Panc1 (cell line): Measurements from ENCODE around the gene ARMS2. TPM values are rescaled to one million over a fixed set of nuclear protein-coding genes. Genes with fewer than 3 reads are reported as not detected.

Experiments
- ATAC-seq: fragments of 200-7000 bp; cut with Tn5 transposase; 2 replicates; pipeline ENCODE4 v1.9.1; 2020; ENCODE audit warnings: mild to moderate bottlenecking, moderate library complexity
- BruUV-seq: library from RNA; stranded (reverse); fragments of 400-500 nt; replicated peaks from 2 replicates; lab custom pipeline; 2021; lab: Mats Ljungman, UMichigan
- CTCF ChIA-PET: fragments of 300-600 bp; sonication (Branson Sonifier 250); formaldehyde crosslinking; loops from one replicate; lab custom pipeline; 2022; ENCODE audit warnings: antibody characterized with exemption; lab: Charles Lee
- POLR2A ChIA-PET: fragments of 300-600 bp; sonication (Branson Sonifier 250); formaldehyde crosslinking; loops from one replicate; lab custom pipeline; 2022; ENCODE audit warnings: antibody characterized with exemption; lab: Charles Lee
- DNase-seq: peaks from one replicate; pipeline ENCODE4 v3.0.0-alpha.2; 2010; ENCODE audit warnings: low read depth, low spot score
- H3K27ac ChIP-seq: 2 replicates; pipeline ENCODE4 v1.5.1; 2011; ENCODE audit warnings: mild to moderate bottlenecking, low read length, inconsistent platforms
- H3K27me3 ChIP-seq: fragments of 200-500 bp; sonication (Bioruptor generic); 2 replicates; pipeline ENCODE4 v1.6.0; 2014; ENCODE audit warnings: low read length, inconsistent platforms; ENCODE audit not compliant: control insufficient read depth, insufficient read depth
- H3K36me3 ChIP-seq: fragments of 200-500 bp; sonication (Bioruptor generic); 2 replicates; pipeline ENCODE4 v1.5.1; 2014; ENCODE audit warnings: inconsistent platforms, mild to moderate bottlenecking, low read length, moderate library complexity; ENCODE audit not compliant: control insufficient read depth, insufficient read depth
- H3K4me1 ChIP-seq: 2 replicates; pipeline ENCODE4 v1.5.1; 2011; ENCODE audit warnings: inconsistent platforms, mild to moderate bottlenecking, low read length, moderate library complexity; ENCODE audit not compliant: control insufficient read depth, insufficient read depth
- H3K4me3 ChIP-seq, 2 experiments: 2 replicates each; pipeline ENCODE4 v1.5.1; 2011 to 2012; ENCODE audit warnings: low read depth in 2 of 2, low read length in 2 of 2, mild to moderate bottlenecking in 2 of 2, inconsistent platforms in 1 of 2, moderate library complexity in 1 of 2
- H3K9me3 ChIP-seq: fragments of 200-500 bp; sonication (Bioruptor generic); 2 replicates; pipeline ENCODE4 v1.5.1; 2014; ENCODE audit warnings: low read depth, mild to moderate bottlenecking, inconsistent platforms, low read length, moderate library complexity; ENCODE audit not compliant: control insufficient read depth, insufficient read depth
- POLR2AphosphoS5 ChIP-seq: IDR thresholded peaks from 2 replicates; pipeline ENCODE4 v1.6.1; 2012; ENCODE audit warnings: mild to moderate bottlenecking, low read depth, low read length, moderate library complexity
- SIN3A ChIP-seq: IDR thresholded peaks from 2 replicates; pipeline ENCODE4 v1.6.1; 2012; ENCODE audit warnings: low read depth, mild to moderate bottlenecking, low read length, moderate library complexity, borderline replicate concordance; ENCODE audit not compliant: insufficient read depth
- TCF7L2 ChIP-seq: IDR thresholded peaks from 2 replicates; pipeline ENCODE4 v1.6.1; 2011; ENCODE audit warnings: mild to moderate bottlenecking, low read depth, low read length, inconsistent platforms
- in situ Hi-C: cut with HindIII; loops from 2 replicates; pipeline ENCODE4 v1.10.0; 2016; ENCODE audit warnings: low sequenced_read_pairs, low pct_unique_long_range_greater_than_20kb
- intact Hi-C: fragments of 100-400 bp; cut with micrococcal nuclease; formaldehyde crosslinking; loops from one replicate; pipeline ENCODE4 v1.10.0; 2022; ENCODE audit not compliant: unreplicated experiment
- total RNA-seq: library from RNA; stranded (reverse); gene quantifications from one replicate; pipeline ENCODE4 v1.2.1, GENCODE V29; 2021; ENCODE audit not compliant: unreplicated experiment
- TF ChIP-seq, protein P1 (sequence below): fragments of 450-650 bp; IDR thresholded peaks from 2 replicates; pipeline ENCODE4 v1.5.1; 2017; ENCODE audit warnings: mild to moderate bottlenecking
- TF ChIP-seq, protein P2 (sequence below), 2 experiments: IDR thresholded peaks; 2 replicates each; pipeline ENCODE4 v1.6.1; 2011 to 2012; ENCODE audit warnings: low read depth in 2 of 2, control low read depth in 1 of 2, low read length in 1 of 2, mild to moderate bottlenecking in 1 of 2, moderate library complexity in 1 of 2; ENCODE audit not compliant: insufficient read depth in 1 of 2

Gene ARMS2
- total RNA-seq, 1 experiment from 2014 or later = not detected

DNA sequence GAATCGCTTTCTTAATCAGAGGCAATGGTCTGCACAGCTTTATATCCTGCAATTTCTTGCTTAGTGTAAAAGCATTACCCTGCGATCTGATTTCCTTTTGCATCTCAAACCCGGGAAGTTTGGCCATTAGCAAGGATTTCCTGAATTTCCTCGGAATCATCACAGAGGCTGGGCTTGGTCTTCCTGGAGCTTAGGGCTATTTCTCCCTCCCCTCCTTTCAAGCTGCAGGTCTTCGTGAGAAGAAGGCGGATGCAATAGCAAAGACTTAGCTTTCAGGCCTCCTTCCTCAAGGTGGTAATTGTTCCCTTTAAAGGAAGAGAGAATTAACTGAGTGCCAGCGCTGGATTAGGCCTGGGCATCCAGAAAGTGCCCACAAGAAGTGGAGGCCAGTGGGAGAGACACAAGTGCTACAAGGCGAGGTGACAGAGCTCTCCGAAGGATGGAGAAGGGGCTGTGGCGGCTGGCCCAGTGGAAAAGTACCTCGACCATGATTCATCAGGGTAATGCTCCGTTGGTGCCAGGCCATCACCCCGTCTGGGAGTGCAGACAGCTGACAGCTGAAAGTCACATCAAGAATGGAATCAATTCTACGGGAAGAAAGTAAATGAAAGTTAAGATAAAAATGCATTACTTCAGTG lies 4.0 kb upstream of the ARMS2 start:
- no peaks in the 10 kb centered on the region for H3K4me1 ChIP-seq
- DNase-seq = no peak
- no peak for TF ChIP-seq POLR2AphosphoS5
- no peak for TF ChIP-seq TCF7L2
- TF ChIP-seq, protein P1, sequence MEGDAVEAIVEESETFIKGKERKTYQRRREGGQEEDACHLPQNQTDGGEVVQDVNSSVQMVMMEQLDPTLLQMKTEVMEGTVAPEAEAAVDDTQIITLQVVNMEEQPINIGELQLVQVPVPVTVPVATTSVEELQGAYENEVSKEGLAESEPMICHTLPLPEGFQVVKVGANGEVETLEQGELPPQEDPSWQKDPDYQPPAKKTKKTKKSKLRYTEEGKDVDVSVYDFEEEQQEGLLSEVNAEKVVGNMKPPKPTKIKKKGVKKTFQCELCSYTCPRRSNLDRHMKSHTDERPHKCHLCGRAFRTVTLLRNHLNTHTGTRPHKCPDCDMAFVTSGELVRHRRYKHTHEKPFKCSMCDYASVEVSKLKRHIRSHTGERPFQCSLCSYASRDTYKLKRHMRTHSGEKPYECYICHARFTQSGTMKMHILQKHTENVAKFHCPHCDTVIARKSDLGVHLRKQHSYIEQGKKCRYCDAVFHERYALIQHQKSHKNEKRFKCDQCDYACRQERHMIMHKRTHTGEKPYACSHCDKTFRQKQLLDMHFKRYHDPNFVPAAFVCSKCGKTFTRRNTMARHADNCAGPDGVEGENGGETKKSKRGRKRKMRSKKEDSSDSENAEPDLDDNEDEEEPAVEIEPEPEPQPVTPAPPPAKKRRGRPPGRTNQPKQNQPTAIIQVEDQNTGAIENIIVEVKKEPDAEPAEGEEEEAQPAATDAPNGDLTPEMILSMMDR = no peak
- TF ChIP-seq, protein P2, sequence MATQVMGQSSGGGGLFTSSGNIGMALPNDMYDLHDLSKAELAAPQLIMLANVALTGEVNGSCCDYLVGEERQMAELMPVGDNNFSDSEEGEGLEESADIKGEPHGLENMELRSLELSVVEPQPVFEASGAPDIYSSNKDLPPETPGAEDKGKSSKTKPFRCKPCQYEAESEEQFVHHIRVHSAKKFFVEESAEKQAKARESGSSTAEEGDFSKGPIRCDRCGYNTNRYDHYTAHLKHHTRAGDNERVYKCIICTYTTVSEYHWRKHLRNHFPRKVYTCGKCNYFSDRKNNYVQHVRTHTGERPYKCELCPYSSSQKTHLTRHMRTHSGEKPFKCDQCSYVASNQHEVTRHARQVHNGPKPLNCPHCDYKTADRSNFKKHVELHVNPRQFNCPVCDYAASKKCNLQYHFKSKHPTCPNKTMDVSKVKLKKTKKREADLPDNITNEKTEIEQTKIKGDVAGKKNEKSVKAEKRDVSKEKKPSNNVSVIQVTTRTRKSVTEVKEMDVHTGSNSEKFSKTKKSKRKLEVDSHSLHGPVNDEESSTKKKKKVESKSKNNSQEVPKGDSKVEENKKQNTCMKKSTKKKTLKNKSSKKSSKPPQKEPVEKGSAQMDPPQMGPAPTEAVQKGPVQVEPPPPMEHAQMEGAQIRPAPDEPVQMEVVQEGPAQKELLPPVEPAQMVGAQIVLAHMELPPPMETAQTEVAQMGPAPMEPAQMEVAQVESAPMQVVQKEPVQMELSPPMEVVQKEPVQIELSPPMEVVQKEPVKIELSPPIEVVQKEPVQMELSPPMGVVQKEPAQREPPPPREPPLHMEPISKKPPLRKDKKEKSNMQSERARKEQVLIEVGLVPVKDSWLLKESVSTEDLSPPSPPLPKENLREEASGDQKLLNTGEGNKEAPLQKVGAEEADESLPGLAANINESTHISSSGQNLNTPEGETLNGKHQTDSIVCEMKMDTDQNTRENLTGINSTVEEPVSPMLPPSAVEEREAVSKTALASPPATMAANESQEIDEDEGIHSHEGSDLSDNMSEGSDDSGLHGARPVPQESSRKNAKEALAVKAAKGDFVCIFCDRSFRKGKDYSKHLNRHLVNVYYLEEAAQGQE (IDR thresholded peaks at IDR 0.05; ENCODE audit: insufficient read depth in 1 of 2, low read depth in 2 of 2, low read length in 1 of 2) = no peak
- TF ChIP-seq SIN3A = no peak
- ChIA-PET CTCF (no interaction called here), POLR2A (interaction anchor here (0.6 kb wide), 1 partner anchor 186 kb away, joined by 3 read pairs; no protein-coding TSS in a partner anchor)
- no peaks in the 10 kb centered on the region for H3K9me3 ChIP-seq
- H3K27ac ChIP-seq = no peak overlapping the region
- intact Hi-C loops = loop anchor here (10.0 kb wide), 1 partner anchor 114 kb away; the partner anchor contains the start of gene DMBT1
- no peaks in the 10 kb centered on the region for H3K36me3 ChIP-seq
- in situ Hi-C loops = no loop called here
- peak; percentile 49; the same call in 1 of the 2 replicates for ATAC-seq
- no TSS peak for BruUV-seq
- no peaks in the 10 kb centered on the region for H3K27me3 ChIP-seq
- no peak overlapping the region for H3K4me3 ChIP-seq

DNA sequence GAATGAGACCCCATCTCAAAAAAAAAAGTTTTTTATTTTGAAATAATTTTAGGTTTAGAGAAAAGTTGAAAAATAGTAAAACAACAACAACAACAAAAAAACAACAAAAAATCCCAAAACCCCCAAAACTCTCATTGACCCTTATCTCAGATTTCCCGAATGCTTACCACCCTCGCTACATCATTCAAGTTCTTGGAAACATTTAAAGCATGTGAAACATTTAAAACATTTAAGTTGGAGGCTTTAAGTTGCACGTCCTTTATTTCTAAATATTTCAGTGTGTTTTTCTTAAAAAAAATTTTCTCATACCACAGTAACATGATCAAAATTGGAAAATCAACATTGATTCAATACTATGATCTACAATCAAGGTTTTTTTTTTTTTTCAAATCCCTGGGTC lies 382 bp upstream of the ARMS2 start:
- no peak for TF ChIP-seq SIN3A
- TF ChIP-seq, protein P2 (IDR thresholded peaks at IDR 0.05; ENCODE audit: insufficient read depth in 1 of 2, low read depth in 2 of 2, low read length in 1 of 2) = no peak
- TF ChIP-seq, protein P1 = no peak
- TF ChIP-seq TCF7L2 = no peak
- TF ChIP-seq POLR2AphosphoS5 = no peak
- ATAC-seq (no peak), DNase-seq (no peak)
- intact Hi-C loops (loop anchor here (10.0 kb wide), 1 partner anchor 111 kb away; the partner anchor contains the start of gene DMBT1), in situ Hi-C loops (no loop called here)
- no peaks in the 10 kb centered on the region for H3K36me3 ChIP-seq
- no peaks in the 10 kb centered on the region for H3K27me3 ChIP-seq
- ChIA-PET CTCF (no interaction called here), POLR2A (interaction anchor here (0.5 to 0.8 kb wide), 3 partner anchors 36 to 92 kb away, joined by 4 to 7 read pairs (median 4); no protein-coding TSS in a partner anchor)
- H3K27ac ChIP-seq = no peak overlapping the region
- no peaks in the 10 kb centered on the region for H3K9me3 ChIP-seq
- H3K4me1 ChIP-seq = no peaks in the 10 kb centered on the region
- BruUV-seq = no TSS peak
- H3K4me3 ChIP-seq = no peak overlapping the region
